ENCODE data around the gene PATE1. TPM values are rescaled to one million over a fixed set of nuclear protein-coding genes. Genes with fewer than 3 reads are reported as not detected.

The PATE1 gene
- total RNA-seq, 2 experiments from 2014 or later, result not detected

- intact Hi-C loops (cut with micrococcal nuclease; ENCODE audit: unreplicated experiment), result no loop called here
- BruUV-seq (replicated peaks), result no TSS peak
- TF ChIP-seq CTCF (conservative IDR thresholded peaks at IDR 0.05; ENCODE audit: low read length) (no peak), EZH2phosphoT487 (IDR thresholded peaks at IDR 0.05; ENCODE audit: borderline replicate concordance, low read depth, low read length) (no peak)
- Histone ChIP-seq H3K79me2 (ENCODE audit: insufficient read depth, low read depth, low read length) (no peaks in the 10 kb centered on the region), H3K4me2 (ENCODE audit: low read length) (no peak overlapping the region), H3K9me3 (ENCODE audit: low read length) (no peaks in the 10 kb centered on the region), H2AFZ (ENCODE audit: low read length) (no peak overlapping the region), H3K4me3 (ENCODE audit: low read depth, low read length, poor library complexity, severe bottlenecking) (no peak overlapping the region), H3K36me3 (ENCODE audit: insufficient read depth, low read length) (no peaks in the 10 kb centered on the region), H3K9me2 (ENCODE audit: insufficient read depth, low read length) (no peaks in the 10 kb centered on the region), H4K20me1 (ENCODE audit: insufficient read depth, low read length) (no peaks in the 10 kb centered on the region), H3K4me1 (ENCODE audit: insufficient read depth, low read length, poor library complexity, severe bottlenecking) (no peaks in the 10 kb centered on the region), H3K27ac (ENCODE audit: low read depth, low read length, poor library complexity, severe bottlenecking) (no peak overlapping the region)
- CTCF ChIA-PET (ENCODE audit: unreplicated experiment), result no interaction called here
- POLR2A ChIA-PET, result interaction anchor here (0.6 kb wide), 1 partner anchor 977 kb away, joined by 3 read pairs; no protein-coding TSS in a partner anchor
- DNase-seq (ENCODE audit: low spot score), result no peak
These were observed 16.4 kb downstream of the PATE1 start for GRCh38 chr11:125762445-125762844.

- Histone ChIP-seq H3K27ac (ENCODE audit: low read depth, low read length, poor library complexity, severe bottlenecking) (no peak overlapping the region), H3K4me2 (ENCODE audit: low read length) (no peak overlapping the region), H3K4me1 (ENCODE audit: insufficient read depth, low read length, poor library complexity, severe bottlenecking) (no peaks in the 10 kb centered on the region), H3K36me3 (ENCODE audit: insufficient read depth, low read length) (no peaks in the 10 kb centered on the region), H4K20me1 (ENCODE audit: insufficient read depth, low read length) (no peaks in the 10 kb centered on the region), H3K9me3 (ENCODE audit: low read length) (no peaks in the 10 kb centered on the region), H3K79me2 (ENCODE audit: insufficient read depth, low read depth, low read length) (no peaks in the 10 kb centered on the region), H3K9me2 (ENCODE audit: insufficient read depth, low read length) (no peaks in the 10 kb centered on the region), H3K4me3 (ENCODE audit: low read depth, low read length, poor library complexity, severe bottlenecking) (no peak overlapping the region), H2AFZ (ENCODE audit: low read length) (no peak overlapping the region)
- ChIA-PET CTCF (ENCODE audit: unreplicated experiment) (no interaction called here), POLR2A (interaction anchor here (0.6 kb wide), 1 partner anchor 13 kb away, joined by 3 read pairs; no protein-coding TSS in a partner anchor)
- BruUV-seq (replicated peaks), result no TSS peak
- DNase-seq (ENCODE audit: low spot score), result no peak
- TF ChIP-seq CTCF (conservative IDR thresholded peaks at IDR 0.05; ENCODE audit: low read length) (no peak), EZH2phosphoT487 (IDR thresholded peaks at IDR 0.05; ENCODE audit: borderline replicate concordance, low read depth, low read length) (no peak)
- intact Hi-C loops (cut with micrococcal nuclease; ENCODE audit: unreplicated experiment), result no loop called here
These were observed 17.4 kb downstream of the PATE1 start for GRCh38 chr11:125763483-125763882.

GRCh38 chr11:125766251-125766650, 20.2 kb downstream of the PATE1 start:
- Histone ChIP-seq H3K9me3 (ENCODE audit: low read length) (no peaks in the 10 kb centered on the region), H3K4me2 (ENCODE audit: low read length) (no peak overlapping the region), H3K36me3 (ENCODE audit: insufficient read depth, low read length) (no peaks in the 10 kb centered on the region), H3K9me2 (ENCODE audit: insufficient read depth, low read length) (no peaks in the 10 kb centered on the region), H3K79me2 (ENCODE audit: insufficient read depth, low read depth, low read length) (no peaks in the 10 kb centered on the region), H3K4me1 (ENCODE audit: insufficient read depth, low read length, poor library complexity, severe bottlenecking) (no peaks in the 10 kb centered on the region), H2AFZ (ENCODE audit: low read length) (no peak overlapping the region), H3K4me3 (ENCODE audit: low read depth, low read length, poor library complexity, severe bottlenecking) (no peak overlapping the region), H3K27ac (ENCODE audit: low read depth, low read length, poor library complexity, severe bottlenecking) (no peak overlapping the region), H4K20me1 (ENCODE audit: insufficient read depth, low read length) (no peaks in the 10 kb centered on the region)
- no TSS peak for BruUV-seq (replicated peaks)
- CTCF ChIA-PET (ENCODE audit: unreplicated experiment), result no interaction called here
- TF ChIP-seq CTCF (conservative IDR thresholded peaks at IDR 0.05; ENCODE audit: low read length) (no peak), EZH2phosphoT487 (IDR thresholded peaks at IDR 0.05; ENCODE audit: borderline replicate concordance, low read depth, low read length) (no peak)
- intact Hi-C loops (cut with micrococcal nuclease; ENCODE audit: unreplicated experiment), result no loop called here
- POLR2A ChIA-PET, result interaction anchor here (0.6 kb wide), 1 partner anchor 875 kb away, joined by 3 read pairs; no protein-coding TSS in a partner anchor
- DNase-seq (ENCODE audit: low spot score), result no peak

All from OCI-LY7 (cell line).